Astrocyte (in vitro differentiated cells and primary cell): ENCODE measurements around the gene AGPAT4.

Source experiments
- CTCF ChIP-seq: IDR thresholded peaks from 2 replicates; pipeline ENCODE4 v1.5.1; 2011; ENCODE audit warnings: low read depth, mild to moderate bottlenecking, inconsistent platforms, low read length, moderate library complexity; ENCODE audit not compliant: insufficient read depth
- EZH2 ChIP-seq: IDR thresholded peaks from 2 replicates; pipeline ENCODE4 v1.6.1; 2012; ENCODE audit warnings: mild to moderate bottlenecking, low read length, inconsistent platforms; ENCODE audit not compliant: insufficient read depth

GRCh38 chr6:161141173-161141572 lies 132.7 kb downstream of the AGPAT4 start:
- TF ChIP-seq CTCF = no peak
- no peak for TF ChIP-seq EZH2
